ENCODE results near the gene PMEL.
A peak's percentile ranks its signal among the peaks of the same experiment; 100 is the strongest.
"Not testable (repeated sequence)": the region's sequence is repeated elsewhere in the genome, so short reads cannot be mapped to it uniquely, and the experiment has no call there.

PMEL gene

GRCh38 chr12:55942055-55942454, 23.8 kb downstream of the PMEL start:
- DNase-seq (ENCODE audit: low spot score), result no peak

DNA sequence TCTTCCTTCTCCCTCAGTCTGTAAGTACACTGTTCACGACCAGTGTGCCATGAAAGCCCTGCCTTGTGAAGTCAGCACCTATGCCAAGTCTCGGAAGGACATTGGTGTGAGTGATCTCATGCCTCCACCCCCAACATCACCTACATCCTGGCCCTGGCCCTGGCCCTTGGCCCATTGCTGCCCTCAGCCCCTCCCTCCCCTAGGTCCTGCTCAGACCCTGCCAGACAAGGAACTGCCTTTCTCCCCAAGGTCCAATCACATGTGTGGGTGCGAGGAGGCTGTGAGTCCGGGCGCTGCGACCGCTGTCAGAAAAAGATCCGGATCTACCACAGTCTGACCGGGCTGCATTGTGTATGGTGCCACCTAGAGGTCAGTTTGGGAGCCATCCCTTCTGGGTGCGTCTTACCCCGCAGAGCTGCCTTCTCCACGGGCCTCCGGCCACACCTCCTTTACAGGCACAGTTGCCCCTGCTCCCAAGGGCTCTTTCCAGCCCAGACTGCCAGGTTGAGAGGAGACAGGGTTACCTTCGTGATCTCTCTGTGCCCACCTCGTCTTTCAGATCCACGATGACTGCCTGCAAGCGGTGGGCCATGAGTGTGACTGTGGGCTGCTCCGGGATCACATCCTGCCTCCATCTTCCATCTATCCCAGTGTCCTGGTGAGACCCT, 25.6 kb downstream of the PMEL start:
- peak; percentile 78 for DNase-seq (ENCODE audit: low spot score)

- DNase-seq (ENCODE audit: low spot score), result no peak
These were observed 26.9 kb downstream of the PMEL start for GRCh38 chr12:55938826-55939501.

DNA sequence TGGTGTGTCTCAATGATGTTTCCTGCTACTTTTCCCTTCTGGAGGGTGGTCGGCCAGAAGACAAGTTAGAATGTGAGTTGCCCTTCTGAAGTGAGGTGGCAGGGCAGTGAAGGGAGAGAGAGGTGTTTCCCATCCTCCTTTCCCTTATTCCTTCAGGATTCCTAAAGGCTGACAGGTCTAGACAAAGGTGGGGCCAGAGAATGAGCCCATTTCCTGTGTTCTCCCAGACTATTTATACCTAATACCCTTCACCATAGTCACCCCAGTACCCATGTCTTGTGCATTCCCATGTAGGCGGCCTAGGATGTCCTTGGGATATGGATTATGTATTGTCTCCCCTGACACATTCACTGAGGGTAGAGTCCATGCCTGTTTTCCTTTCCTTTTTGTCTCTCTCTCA, 27.9 kb downstream of the PMEL start:
- DNase-seq (ENCODE audit: low spot score), result no peak

DNA sequence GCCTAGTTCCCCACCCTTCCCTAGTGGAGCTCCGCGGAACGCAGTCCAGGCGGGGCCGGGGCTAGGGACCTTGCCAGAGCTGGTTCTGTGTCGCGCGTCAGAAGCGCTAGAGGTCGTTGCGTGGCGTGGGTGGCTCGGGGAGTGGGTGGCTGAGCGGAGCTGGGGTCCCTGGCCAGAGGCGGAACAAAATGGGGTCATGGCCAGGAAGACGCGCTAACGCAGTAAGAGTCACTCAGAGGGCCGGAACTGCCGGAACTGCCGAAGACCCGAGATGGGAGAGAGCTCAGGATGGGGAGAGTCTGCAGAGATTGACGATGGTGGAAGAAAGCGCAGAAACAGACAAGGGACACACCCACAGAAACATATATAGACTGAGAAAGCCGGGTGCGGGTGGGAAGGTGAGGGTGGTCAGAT, 30.1 kb downstream of the PMEL start:
- DNase-seq (ENCODE audit: low spot score), result no peak

DNA sequence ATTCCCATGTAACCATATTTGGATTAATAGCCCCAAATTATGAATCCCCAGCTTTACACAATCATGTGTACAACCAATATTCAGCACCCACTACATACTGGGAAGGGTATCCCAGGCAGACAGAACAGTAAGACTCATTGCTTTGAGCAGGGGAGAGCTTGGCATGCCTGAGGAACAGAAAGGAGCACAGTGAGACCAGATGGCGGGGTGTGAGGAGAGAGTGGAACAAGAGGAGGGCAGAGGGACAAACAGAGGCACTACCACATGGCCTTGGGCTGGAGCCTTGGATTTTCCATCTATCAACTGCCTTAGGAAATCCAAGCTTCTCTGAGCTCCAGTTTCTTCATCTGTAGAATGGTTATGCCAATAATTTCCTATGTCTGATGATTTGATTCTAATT, 31.1 kb downstream of the PMEL start:
- no peak for DNase-seq (ENCODE audit: low spot score)

GRCh38 chr12:55933799-55934742, 31.8 kb downstream of the PMEL start:
- no peak for DNase-seq (ENCODE audit: low spot score)

DNA sequence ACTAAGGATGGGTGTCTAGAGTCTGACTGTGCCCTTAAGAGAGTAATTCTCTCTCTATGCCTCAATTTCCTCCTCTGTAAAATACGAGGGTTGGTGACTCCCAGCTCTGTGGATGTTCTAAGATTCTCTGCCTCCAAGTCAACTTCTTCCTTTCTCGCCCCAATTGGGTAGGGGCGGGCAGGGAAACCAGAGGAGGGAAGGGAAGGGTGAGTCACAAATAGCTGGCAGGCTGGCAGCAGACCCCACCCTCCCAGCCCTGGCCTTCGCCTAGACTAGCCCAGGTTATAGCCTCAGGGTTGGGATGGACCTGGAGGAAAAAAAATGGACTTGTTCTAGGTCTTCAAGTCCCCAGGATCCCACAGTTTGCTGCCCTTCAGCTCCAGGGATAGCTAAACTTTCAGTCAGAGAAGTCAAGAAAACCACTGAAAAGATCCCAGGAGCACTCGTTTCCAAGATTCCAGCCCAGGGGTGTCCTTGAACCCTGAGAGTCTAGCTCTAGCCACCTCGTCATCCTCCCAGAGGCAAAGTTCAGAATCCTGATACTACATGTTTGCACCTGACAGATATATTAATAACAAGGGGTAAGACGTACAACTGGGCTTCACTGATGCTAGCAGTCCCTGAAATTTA, 32.6 kb downstream of the PMEL start:
- DNase-seq (ENCODE audit: low spot score), result peak; percentile 34

- DNase-seq (ENCODE audit: low spot score), result no peak
These were observed 33.3 kb downstream of the PMEL start for GRCh38 chr12:55932551-55932910.

DNA sequence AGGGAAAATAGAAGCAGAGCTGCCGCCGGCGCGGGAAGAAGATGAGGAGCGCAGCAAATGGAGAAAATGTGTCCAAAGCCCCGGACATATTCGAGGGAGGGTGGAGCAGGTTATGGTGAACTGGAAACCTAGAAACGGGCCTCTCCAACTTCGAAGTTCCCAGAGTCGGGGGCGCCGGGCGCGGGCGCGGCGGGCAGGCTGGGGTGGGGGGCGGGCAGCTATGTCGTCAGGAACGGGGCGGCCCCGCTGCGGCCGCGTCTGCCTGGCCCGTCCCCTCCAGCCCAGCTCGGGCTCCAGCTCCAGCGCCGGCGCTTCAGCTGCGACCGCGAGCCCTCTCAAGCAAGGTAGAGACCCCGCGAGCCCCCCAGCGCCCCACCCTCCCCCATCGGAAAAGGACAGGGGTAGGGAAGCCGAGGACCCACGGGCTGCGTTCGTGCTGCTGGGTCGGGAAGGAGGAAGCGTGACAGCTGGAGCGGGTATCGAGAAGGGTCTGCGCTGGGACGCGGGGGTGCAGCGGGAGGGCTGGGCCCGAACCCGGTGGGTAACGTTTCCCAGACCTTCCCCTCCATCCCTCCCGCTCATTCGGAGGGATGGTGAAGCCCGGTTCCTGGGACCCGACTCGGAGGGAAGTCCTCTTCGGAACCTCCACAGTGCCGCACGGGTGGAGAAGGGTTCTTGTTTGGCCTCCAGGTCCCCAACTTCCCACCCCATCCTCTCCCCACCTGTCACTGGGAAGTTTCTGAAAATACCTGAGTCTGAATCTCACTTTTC, 33.9 kb downstream of the PMEL start:
- DNase-seq (ENCODE audit: low spot score), result no peak

DNA sequence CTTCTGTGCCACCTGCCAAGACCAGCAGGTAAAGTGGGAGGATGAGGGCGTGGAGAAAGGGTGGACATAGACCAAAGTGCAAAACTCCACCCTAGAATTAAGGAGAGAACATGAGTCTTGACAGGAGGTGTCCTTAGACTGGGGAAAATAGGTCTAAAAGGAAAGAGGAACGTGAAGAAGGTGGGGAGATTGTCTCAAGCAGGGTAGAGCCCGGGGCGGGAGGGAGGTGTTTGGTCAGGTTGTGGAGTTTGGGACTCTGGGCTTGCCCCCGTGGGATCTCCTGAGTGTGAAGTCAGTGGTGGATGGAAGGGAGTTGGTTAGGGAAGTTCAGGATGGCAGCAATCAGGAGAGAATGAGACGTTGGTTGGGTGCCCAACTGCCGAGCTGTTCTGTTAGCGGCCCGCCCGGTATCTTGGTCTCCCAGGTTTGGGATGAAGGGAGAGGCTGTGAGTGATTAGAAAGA, 34.5 kb downstream of the PMEL start:
- DNase-seq (ENCODE audit: low spot score), result no peak

DNA sequence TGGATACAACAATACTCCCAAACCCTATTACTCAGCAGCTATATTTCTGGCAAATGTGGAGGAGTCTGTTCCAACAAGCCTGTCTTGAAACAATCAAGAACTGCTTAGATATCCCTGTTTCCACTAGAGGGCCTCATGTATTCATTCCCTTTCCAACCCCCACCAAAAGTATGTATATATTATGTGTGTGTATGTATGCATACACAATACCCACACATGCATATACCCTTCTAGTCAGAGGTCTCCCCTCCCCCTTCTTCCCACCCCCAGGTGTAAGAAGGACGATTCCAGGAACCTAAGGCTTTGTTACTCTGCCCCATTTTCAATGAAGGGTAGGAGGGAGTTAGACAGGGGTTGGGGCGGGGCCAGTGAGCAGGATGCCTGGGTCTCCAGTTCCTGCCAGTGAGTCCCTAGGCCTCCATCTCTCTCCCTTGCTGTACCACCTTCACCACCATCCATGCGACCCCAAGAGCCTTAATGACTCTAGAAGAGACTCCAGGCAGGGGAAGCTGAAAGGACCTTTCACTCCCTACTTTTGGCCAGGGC, 35.0 kb downstream of the PMEL start, which contains the start of gene DGKA:
DGKA (plus strand) TSS at position 392 of the 546 bp plus-strand sequence. CDS start 5,342 bp downstream, outside the sequence.
- DNase-seq (ENCODE audit: low spot score), result peak; percentile 84

GRCh38 chr12:55929306-55929791, 36.5 kb downstream of the PMEL start:
- no peak for DNase-seq (ENCODE audit: low spot score)

GRCh38 chr12:55927588-55928502, 38.0 kb downstream of the PMEL start, which contains the start of gene PYM1:
Gene PYM1 (minus strand): TSS chr12:55927894. CDS start chr12:55927761, 133 bp downstream.
- peak; percentile 72 for DNase-seq (ENCODE audit: low spot score)

DNA sequence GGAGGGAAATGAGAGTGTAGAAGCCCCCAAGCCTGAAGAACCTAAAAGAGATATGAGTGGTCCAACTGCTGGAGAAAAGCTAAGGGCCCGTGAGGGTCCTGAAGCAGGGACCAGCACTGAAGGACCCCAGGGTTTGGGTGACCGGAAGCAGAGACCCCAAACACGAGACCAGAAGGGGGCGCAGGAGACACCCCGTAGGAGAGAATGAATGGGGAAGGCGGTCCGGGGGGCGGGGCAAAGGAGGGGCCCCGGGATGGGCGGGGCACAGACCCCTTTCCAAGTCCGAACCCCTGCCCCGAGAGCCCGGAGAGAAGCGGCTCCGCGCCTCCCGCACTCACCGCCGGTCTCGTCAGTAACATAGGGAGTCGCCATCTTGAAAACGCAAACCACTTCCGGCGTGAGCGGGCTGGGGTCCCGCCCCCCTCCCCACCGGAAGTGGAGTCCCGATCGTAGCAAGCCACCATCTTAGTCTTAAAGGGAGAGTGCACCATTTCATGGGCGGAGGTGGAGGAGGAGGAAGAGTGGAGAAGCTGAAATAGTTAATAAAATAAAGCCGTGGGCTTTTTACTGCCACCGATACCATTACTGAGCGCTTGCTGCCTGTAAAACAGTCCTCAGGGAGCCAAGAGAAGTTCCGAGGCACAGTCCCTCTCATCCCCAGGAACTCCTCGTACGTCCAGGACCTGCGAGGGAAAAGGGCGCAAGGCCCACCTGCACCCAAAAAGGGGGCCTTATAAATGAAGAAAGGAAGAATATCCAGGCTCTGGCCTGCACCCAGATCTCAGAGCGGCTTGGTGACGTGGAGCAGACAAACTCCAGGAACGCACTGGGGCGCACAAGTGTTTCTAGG, 38.9 kb downstream of the PMEL start:
- peak; percentile 96 for DNase-seq (ENCODE audit: low spot score)

DNA sequence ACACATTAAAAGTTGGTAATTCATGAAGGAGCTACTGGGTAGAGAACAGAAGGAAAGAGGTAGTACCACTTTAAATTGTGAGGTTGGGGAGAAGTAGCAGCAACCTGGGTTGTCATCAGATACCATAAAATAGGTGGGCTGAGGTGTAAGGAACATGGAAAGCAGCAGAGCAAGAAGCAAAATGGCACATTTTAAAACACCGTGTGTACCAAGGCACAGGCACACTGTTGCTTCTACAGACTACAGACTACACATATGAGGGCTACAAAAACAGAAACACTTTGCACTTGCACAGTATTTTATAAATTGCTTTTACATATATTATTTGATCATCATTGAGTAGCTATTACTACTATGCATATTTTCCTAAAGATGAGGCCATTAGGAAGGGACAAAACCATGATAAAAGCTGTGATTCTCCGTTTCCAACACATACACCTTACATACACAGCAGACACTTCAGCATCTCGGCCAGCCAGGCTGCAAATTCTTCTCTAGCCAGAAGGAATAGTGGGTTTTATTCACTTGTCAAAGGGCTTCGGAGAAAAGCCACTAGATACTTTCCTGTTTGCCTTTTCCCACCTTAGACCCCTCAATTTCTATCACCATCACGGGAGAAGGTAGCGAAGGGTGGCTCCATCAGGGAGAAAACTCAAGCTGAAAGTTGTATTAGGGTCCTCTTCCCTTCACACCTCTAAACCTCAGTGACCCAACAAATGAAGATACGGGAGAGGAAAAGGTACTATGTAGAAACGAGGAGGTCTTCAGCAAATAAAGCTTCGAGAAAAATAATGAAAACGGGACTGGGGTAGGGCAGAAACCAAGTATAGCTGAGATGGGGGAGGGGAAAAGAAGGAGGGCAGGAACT, 39.7 kb downstream of the PMEL start:
- no peak for DNase-seq (ENCODE audit: low spot score)

- DNase-seq (ENCODE audit: low spot score), result no peak
These were observed 40.5 kb downstream of the PMEL start for GRCh38 chr12:55925371-55925770.

DNA sequence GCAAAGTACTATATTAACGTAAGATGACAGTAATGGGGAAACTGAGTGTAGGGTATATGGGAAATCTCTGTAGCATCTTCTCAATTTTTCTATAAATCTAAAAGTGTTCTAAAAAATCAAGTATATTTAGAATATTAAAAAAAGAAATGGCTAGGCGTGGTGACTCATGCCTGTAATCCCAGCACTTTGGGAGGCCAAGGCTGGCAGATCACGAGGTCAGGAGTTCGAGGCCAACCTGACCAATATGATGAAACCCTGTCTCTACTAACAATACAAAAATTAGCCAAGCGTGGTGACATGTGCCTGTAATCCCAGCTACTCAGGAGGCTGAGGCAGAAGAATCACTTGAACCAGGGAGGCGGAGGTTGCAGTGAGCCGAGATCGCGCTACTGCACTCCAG, 42.2 kb downstream of the PMEL start:
- DNase-seq (ENCODE audit: low spot score), result not testable (repeated sequence)

All from SW480 (cell line).